ENCODE data around the gene MOGAT3.

Gene MOGAT3

DNA sequence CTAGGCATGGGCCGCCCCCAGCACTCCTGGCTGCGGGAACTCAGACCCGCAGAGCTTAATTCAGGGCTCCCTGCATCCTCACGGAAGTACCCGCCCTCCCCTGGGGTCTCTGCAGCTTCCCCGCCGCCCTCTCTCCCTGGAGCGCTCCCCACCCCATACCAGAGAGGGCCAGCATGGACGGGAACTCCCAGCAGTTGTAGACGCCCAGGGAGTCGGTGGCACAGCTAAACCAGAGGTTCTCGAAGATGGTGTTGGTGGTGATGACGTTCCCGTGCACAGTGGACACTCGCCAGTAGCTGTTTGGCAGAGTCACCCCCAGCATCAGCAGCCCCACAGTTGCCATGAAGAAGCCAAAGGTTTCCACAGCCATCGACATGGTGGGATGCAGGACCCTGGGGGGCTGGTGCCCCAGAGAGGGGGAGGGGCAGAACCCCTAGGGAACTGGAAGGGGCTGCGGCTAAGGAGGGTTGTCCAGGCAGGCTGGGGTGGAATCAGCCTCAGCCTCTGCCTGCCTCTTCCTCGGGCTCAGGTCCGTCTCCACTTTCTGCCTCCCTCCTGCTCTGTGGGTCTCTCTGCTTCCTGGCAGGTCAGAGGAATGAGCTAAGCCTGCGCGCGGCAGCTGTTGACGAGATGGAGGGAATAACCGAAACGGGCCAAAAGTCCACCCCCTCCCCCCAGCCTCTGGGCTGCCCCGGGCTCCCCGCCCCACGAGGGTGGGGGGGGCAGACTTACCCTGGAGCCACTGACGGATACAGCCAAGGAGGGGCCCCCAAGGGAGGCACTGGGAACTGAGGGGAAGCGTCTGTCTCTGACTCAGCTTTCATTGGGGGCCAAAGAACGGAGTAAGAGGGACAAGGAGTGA, 36.6 kb upstream of the MOGAT3 start, which contains the start of gene CLDN15:
CLDN15 (minus strand) TSS at position 597 of the 862 bp plus-strand sequence; CDS start at position 376, 221 bp downstream.
- H3K27ac ChIP-seq = no peak within 1 kb of the TSS
- TF ChIP-seq, protein P1, sequence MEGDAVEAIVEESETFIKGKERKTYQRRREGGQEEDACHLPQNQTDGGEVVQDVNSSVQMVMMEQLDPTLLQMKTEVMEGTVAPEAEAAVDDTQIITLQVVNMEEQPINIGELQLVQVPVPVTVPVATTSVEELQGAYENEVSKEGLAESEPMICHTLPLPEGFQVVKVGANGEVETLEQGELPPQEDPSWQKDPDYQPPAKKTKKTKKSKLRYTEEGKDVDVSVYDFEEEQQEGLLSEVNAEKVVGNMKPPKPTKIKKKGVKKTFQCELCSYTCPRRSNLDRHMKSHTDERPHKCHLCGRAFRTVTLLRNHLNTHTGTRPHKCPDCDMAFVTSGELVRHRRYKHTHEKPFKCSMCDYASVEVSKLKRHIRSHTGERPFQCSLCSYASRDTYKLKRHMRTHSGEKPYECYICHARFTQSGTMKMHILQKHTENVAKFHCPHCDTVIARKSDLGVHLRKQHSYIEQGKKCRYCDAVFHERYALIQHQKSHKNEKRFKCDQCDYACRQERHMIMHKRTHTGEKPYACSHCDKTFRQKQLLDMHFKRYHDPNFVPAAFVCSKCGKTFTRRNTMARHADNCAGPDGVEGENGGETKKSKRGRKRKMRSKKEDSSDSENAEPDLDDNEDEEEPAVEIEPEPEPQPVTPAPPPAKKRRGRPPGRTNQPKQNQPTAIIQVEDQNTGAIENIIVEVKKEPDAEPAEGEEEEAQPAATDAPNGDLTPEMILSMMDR (IDR thresholded peaks at IDR 0.05) = no peak
- TF ChIP-seq ZFX (IDR thresholded peaks at IDR 0.05; ENCODE audit: borderline replicate concordance) = no peak

DNA sequence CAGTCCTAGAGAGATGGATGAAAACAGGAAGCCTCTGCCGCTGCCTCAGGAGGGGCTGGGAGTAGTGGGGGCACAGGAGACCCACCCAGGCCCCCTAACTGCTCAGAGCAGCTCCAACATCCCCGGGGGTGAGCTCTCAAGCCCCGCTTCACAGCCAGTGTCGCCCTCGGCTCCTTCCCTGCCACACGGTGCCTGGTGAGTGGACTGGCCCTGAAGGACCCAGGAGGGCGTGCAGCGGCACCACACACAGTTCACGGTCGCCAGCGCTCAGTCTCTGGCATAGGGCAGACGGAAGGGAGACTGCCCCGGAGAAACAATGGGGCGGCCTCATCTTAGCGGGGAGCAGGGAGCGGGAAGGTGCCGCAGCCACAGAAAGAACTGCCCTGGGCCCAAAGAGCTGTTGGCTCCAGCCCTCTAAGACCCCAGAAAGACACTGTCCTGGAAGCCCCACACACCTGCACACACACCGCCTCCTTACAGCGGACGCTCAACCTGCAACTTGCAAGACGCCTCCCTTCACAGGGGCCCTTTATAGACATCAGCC, 35.5 kb upstream of the MOGAT3 start:
- H3K27ac ChIP-seq = no peak overlapping the region
- TF ChIP-seq ZFX (IDR thresholded peaks at IDR 0.05; ENCODE audit: borderline replicate concordance) = no peak
- TF ChIP-seq, protein P1 (IDR thresholded peaks at IDR 0.05) = no peak

DNA sequence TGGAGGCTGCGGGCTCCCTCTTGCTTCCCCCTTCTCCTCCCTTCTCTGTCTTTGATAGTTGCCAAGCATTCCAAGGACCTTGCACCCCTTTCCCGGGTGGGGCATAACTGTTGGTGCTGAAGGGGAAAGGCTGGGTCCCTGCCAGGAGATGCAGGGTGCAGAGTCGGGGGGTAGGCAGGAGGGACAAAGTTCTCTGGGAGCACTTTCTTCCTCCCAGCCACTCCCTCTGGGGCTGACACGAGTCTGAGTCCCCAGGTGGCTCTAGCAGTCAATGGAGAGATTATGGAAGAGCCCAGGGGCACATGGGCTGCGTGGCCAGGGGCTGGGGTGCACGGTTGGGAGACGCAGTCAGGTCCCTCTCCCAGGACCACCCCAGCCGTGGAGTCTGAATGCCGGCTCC, 34.7 kb upstream of the MOGAT3 start:
- no peak overlapping the region for H3K27ac ChIP-seq
- no peak for TF ChIP-seq ZFX (IDR thresholded peaks at IDR 0.05; ENCODE audit: borderline replicate concordance)
- TF ChIP-seq, protein P1 (IDR thresholded peaks at IDR 0.05) = no peak

DNA sequence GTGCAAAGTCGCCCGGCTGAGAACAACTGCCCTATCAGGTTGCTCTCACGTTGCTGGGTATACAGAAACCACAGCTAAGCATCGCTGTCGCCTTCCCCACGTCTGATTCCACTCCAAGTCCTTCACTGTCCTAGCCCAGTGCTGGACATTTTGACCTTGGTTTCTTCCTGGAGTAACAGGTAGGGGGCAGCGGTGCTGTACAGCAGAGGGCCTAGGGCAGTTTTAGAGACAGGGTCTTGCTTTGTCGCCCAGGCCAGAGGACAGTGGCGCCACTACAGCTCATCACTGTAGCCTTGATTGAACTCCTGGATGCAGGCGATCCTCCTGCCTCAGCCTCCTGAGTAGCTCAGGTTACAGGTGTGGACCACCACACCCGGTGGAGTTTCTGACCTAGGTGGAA, 34.2 kb upstream of the MOGAT3 start:
- H3K27ac ChIP-seq = peak overlapping the region; percentile 84; the same call in 1 of the 2 replicates
- TF ChIP-seq ZFX (IDR thresholded peaks at IDR 0.05; ENCODE audit: borderline replicate concordance) = no peak
- TF ChIP-seq, protein P1 (IDR thresholded peaks at IDR 0.05) = peak; percentile 54

DNA sequence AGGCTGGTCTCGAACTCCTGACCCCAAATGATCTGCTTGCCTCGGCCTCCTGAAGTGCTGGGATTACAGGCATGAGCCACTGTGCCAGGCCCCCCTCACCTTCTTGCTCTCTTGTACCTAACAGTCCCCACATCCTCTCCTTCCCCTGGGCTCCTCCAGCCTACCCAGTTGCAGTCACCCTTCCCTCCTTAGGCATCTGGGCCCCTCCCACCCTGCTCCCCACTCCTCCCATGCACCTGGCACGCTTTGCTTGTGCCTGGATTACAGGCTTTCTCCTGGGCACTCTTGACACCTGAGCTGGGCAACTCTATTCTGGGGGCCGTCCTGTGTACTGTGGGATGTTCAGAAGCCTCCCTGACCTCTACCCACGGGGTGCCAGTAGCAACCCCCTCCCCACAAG, 33.8 kb upstream of the MOGAT3 start:
- TF ChIP-seq, protein P1 (IDR thresholded peaks at IDR 0.05) = no peak
- no peak for TF ChIP-seq ZFX (IDR thresholded peaks at IDR 0.05; ENCODE audit: borderline replicate concordance)

DNA sequence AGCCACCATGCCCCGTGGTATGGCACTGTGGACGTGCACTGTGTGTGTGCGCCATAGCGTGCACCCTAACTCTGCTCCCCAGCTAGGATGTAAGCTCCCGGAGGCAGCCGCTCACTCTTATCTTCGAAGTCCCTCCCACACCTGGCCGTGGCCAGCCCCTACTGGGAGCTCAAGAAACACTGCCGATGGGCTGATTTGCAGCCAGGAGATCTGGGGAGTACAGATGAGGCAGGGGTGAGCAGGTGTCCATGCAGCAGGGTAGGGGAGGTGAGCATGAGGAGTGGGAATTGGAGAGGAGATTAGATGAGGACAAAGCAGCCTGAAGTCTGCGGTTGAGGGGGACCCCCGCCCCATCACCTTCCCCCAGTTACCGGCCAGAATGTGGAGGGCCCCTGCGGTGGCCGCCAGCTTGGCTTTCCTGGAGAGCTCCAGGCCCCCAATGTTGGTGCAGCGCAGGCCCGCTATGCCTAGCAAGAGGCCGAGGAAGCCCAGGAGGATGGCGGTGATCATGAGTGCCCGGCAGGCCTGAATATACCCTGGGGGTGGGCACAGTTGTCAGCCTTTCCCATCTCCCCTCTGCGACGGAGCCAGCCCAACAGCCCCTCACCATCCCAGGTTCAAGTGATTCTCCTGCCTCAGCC, 33.2 kb upstream of the MOGAT3 start:
- TF ChIP-seq ZFX (IDR thresholded peaks at IDR 0.05; ENCODE audit: borderline replicate concordance) = no peak
- TF ChIP-seq, protein P1 (IDR thresholded peaks at IDR 0.05) = no peak
- H3K27ac ChIP-seq = peak overlapping the region; percentile 84

More for the DNA sequence above, 33.8 kb upstream of the MOGAT3 start:
- H3K27ac ChIP-seq = peak overlapping the region; percentile 84; the same call in 1 of the 2 replicates
